ENCODE results near the gene SLC22A16.

SLC22A16 gene

DNA sequence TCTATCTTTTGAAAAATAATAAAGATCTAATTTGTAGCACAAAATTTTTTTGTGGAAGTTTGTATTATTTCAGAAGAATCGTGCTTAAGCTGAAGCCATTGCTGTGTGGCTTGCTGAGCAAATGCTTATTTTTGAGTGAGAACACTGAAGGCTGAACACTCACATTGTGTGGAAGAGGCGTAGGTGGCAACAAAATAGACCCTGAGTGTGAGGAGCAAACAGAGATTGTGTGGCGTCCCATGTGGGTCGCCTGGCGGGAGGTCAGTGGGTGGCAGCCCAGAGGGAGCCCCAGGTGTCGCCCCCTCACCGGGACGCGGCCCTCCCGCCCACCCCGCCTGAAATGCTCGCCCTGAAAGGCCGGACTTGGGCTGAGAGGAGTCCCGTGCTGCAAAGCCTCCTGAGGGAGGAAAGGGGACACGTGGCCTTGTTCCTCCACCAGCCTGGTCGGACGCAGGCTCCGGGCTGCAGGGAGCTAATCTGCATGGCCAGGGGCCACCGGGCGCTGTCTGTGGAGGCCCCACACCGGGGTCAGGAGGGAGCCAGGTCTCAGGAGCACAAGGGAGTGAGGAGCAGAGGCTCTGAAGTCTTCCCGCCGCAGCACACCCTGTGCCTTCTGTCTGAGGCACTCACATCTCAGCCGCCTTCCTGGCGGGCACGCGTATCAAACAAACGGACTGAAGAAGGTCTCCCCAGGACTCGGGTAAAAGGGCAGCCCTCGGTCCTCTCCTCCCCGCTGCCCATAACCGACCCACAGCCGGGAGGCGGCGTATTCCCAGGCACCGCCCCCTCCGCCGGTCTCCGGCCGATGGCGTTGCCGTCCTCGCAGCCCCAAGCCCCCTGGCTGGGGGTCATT lies 77.0 kb downstream of the SLC22A16 start:
- no peak for DNase-seq

- DNase-seq = no peak
Observed at GRCh38 chr6:110398778-110399177, 77.6 kb downstream of the SLC22A16 start.

DNA sequence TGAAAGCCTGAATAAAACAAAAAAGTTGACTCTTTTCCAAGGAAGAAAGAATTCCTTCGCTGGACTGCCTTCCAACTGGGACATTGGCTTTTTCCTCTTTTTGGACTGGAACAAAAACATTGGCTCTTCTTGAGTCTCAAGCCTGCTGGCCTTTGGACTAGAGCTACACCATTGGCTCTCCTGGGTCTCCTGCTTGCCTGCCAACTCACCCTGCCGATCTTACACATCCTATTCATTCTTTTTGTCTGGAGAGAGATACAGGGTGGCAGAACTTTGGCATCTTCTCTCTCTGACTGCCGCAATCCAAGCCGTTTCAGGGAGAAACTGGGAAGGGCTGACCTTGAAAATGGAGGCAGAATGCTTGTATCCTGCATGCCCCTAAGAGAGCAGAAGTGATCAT lies 81.2 kb downstream of the SLC22A16 start:
- no peak for DNase-seq

DNA sequence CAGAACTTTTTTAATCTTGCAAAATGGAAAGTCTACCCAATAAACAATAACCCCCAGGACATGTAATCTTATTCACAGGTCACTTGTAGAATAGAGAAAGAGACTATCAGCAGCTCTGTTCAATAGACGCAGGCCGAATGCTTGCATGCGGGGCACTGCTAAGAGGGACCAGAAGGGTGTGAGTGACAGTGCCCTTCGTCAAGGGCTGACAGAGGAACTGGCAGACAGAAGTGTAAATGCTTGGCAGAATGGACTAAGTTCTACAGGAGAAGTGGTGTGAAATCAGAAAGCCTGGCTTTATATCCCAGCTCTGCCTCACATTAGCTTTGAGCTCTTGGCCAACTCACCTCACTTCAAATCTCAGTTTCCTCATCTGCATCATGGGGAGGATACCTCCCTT lies 82.0 kb downstream of the SLC22A16 start:
- no peak for DNase-seq

GRCh38 chr6:110392727-110393126 lies 83.7 kb downstream of the SLC22A16 start:
- no peak for DNase-seq

DNA sequence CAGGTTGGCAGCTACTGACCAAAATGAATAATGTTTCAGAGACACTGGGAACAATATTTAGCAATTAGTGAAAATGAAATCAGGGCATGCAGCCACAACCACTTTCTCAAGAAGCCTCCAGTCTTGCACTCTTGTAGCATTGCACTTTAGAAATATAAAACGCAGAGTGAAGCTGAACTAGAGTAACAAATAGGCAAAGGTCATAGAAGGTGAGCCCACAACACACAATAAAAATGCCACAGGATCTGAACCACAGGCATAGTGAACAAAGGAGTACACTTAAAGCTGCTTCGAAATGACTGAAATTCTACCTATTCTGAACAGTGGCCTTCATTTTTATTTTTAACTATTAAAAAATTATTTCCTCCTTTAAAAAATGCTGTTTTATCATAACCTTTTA lies 86.0 kb downstream of the SLC22A16 start:
- DNase-seq = no peak

DNA sequence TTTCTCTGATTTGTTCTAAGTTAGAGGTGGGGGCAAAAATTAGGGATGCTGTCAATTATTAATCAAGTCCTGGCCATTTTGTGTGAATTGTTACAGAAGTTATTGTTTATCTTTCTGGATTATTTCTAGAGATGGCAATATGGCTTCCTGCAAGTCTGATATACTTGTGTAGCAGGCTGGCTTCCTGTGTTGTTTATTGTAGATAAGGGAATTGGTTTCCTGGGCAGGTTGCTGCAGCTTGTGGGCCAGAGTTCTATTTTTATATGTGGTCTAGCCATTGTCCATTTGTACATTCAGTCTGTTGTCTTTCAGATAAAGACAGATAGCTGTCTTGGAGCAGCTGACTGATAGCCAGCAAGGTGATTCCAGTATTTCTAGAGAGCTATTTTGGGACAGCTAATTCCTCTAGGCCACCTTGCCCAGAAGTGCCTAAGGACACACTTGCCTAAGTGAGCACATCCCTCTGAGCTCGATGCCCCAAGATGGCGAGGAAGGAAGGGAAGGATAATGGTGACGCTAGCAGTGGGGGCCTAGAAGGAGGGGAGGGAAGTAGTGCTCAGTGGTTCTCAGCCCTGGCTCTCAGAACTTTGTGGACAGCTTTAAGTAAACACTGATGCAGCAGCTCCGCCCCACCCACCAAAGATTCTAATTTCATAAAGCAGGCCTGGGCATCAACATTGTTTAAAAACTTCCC lies 86.6 kb downstream of the SLC22A16 start:
- no peak for DNase-seq

DNA sequence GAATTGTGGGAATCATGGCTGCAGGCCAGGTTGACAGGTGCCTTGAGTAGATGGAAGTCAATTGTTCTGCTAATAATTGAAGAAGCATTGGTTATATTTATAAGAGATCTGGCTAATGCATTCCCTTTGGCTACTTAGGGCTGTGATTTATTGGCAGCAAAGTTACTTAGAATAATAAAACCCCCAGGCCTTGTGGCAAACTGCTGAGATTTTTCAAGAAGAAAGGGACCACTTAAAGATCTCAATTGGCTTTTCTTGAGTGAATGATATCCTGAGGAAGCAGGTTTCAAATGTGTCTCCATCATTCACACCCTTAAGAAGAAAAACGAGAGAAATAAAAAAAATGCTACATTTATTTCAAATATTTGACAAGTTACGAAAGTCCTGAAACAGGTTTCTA lies 88.4 kb downstream of the SLC22A16 start:
- no peak for DNase-seq

- no peak for DNase-seq
Observed at GRCh38 chr6:110385458-110385863, 91.0 kb downstream of the SLC22A16 start.

DNA sequence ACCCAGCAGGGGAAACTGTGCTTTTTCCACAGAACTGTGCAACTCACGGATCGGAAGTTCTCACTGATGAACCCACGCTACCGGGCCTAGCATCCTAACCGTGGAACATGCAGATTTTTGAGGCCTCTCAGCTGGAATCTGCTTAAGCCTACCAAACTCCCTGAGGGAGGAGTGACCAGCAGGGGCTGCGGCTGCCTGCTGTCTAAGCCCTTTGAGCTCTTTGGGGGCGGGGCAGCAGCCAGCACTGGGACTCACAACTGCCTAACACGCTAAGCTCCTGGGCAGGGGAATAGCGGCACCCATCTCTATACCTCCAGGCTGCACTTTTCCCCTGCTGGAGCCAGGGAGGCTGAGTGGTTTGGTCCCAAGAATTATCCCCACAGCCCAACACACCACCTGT lies 97.9 kb downstream of the SLC22A16 start:
- no peak for DNase-seq

All from DMS153 (cell line).